Right lobe of liver (tissue), 6 donors: ENCODE measurements around the gene CYP4F22. TPM values are rescaled to one million over a fixed set of nuclear protein-coding genes. Genes with fewer than 3 reads are reported as not detected.

Source experiments
- ATAC-seq, 4 donors: fragments of 200-7000 bp; cut with Tn5 transposase; one replicate each; pipeline ENCODE4 v1.9.1; 2020; ENCODE audit warnings: mild to moderate bottlenecking in 4 of 4, moderate library complexity in 4 of 4
- DNase-seq, 3 donors: peaks; one replicate each; pipeline ENCODE4 v3.0.0-alpha.2; 2020
- H3K27ac ChIP-seq, 3 donors: fragments of 200-600 bp; one replicate each; pipeline ENCODE4 v1.8.0; 2022
- H3K27me3 ChIP-seq, 2 donors: fragments of 200-600 bp; one replicate each; pipeline ENCODE4 v1.8.0; 2022
- H3K36me3 ChIP-seq, 4 donors: fragments of 200-600 bp; sonication (generic) in 1 of 4; one replicate each; pipeline versions ENCODE4 v1.5.1 to v1.8.0; 2017 to 2022; ENCODE audit warnings: control low read depth in 1 of 4
- H3K4me1 ChIP-seq, 4 donors: fragments of 200-600 bp; sonication (generic) in 1 of 4; one replicate each; pipeline versions ENCODE4 v1.5.1 to v1.8.0; 2017 to 2022; ENCODE audit warnings: control low read depth in 1 of 4
- H3K4me3 ChIP-seq, 3 donors: fragments of 200-600 bp; one replicate each; pipeline ENCODE4 v1.8.0; 2022
- H3K9me3 ChIP-seq, 4 donors: fragments of 200-600 bp; sonication (generic) in 1 of 4; one replicate each; pipeline versions ENCODE4 v1.5.1 to v1.8.0; 2017 to 2022; ENCODE audit warnings: control low read depth in 1 of 4
- CTCF ChIP-seq, 4 donors: fragments of 200-600 bp in 3 of 4; fragments of 450-650 bp in 1 of 4; IDR thresholded peaks; one replicate each; pipeline versions ENCODE4 v1.5.1 to v1.8.0; 2016 to 2022; ENCODE audit warnings: antibody characterized with exemption in 4 of 4, mild to moderate bottlenecking in 2 of 4
- POLR2A ChIP-seq: fragments of 450-650 bp; IDR thresholded peaks from one replicate; pipeline ENCODE4 v1.6.1; 2017; ENCODE audit warnings: antibody characterized with exemption, mild to moderate bottlenecking
- WGBS: methylation state at CpG from one replicate; pipeline ENCODE4 v1.1.6; 2018; ENCODE audit warnings: low coverage, low lambda C conversion rate; ENCODE audit not compliant: insufficient coverage; ENCODE audit errors: missing lambda C conversion rate; 5-methylcytosine and 5-hydroxymethylcytosine counted together
- intact Hi-C, 2 donors: fragments of 100-400 bp; cut with DNase I; formaldehyde crosslinking; loops; one replicate each; pipeline versions ENCODE4 v1.11.2 to v1.14.1; 2022
- total RNA-seq, 6 experiments: library from RNA; depleted of rRNA in 2 of 6; stranded (reverse); fragments of >200 nt in 2 of 6; fragmentation: NEBNext Ultra II Directional in 3 of 6; extraction: Animal tissue kit (Norgen Biotek cat#: 25700) in 3 of 6; gene quantifications; one replicate each; pipeline versions ENCODE4 v1.1.0 to v1.2.4, GENCODE V29; 2016 to 2023
- donor health status: DM: no; HTN: yes; CAD: no.
- donor health status: DM: no; HTN: no; CAD: no.
- donor health status: DM: no; HTN: no; CAD: no.
- donor health status: DM: no; HTN: yes; CAD: no.
- donor health status: DM: no; HTN: yes; CAD: no.

Gene CYP4F22
- total RNA-seq, 6 experiments from 2014 or later: 0.95 to 6.0 (median 4.5) TPM

GRCh38 chr19:15466851-15467733 lies 41.2 kb upstream of the CYP4F22 start:
- Histone ChIP-seq H3K36me3 (no peaks in the 10 kb centered on the region), H3K4me3 (no peak overlapping the region), H3K27ac (no peak overlapping the region), H3K9me3 (no peaks in the 10 kb centered on the region), H3K27me3 (no peaks in the 10 kb centered on the region), H3K4me1 (peaks cover 0 to 29% (median 15%) of the 10 kb centered on the region in 4 donors)
- ATAC-seq (peak in 2 of 4 donors; percentile 4 to 53), DNase-seq (no peak)
- TF ChIP-seq POLR2A: no peak
- TF ChIP-seq CTCF (IDR thresholded peaks at IDR 0.05): no peak
- intact Hi-C loops: no loop called here
- 27% methylated on average over 8 of the region's 8 CpGs for WGBS

- no peak overlapping the region for H3K27ac ChIP-seq
- peaks cover 0 to 29% (median 15%) of the 10 kb centered on the region in 4 donors for H3K4me1 ChIP-seq
- H3K4me3 ChIP-seq: no peak overlapping the region
- ATAC-seq (no peak), DNase-seq (no peak)
- H3K27me3 ChIP-seq: no peaks in the 10 kb centered on the region
- TF ChIP-seq CTCF (IDR thresholded peaks at IDR 0.05) (no peak), POLR2A (no peak)
- no peaks in the 10 kb centered on the region for H3K9me3 ChIP-seq
- 77% methylated on average over 4 of the region's 6 CpGs for WGBS
- intact Hi-C loops: no loop called here
- no peaks in the 10 kb centered on the region for H3K36me3 ChIP-seq
Observed at GRCh38 chr19:15467734-15468214, 40.6 kb upstream of the CYP4F22 start.

GRCh38 chr19:15468675-15469512 lies 39.4 kb upstream of the CYP4F22 start:
- H3K4me3 ChIP-seq: no peak overlapping the region
- DNase-seq: peak; percentile 54 to 83 (median 81)
- no peak for TF ChIP-seq CTCF (IDR thresholded peaks at IDR 0.05)
- TF ChIP-seq POLR2A: no peak
- 33% methylated on average over 7 of the region's 12 CpGs for WGBS
- H3K9me3 ChIP-seq: no peaks in the 10 kb centered on the region
- intact Hi-C loops: no loop called here
- no peaks in the 10 kb centered on the region for H3K36me3 ChIP-seq
- peak; percentile 76 to 87 (median 84) for ATAC-seq
- H3K4me1 ChIP-seq: peaks cover 0 to 29% (median 15%) of the 10 kb centered on the region in 4 donors
- H3K27ac ChIP-seq: peak overlapping the region in 1 of 3 donors; percentile 37
- H3K27me3 ChIP-seq: no peaks in the 10 kb centered on the region

DNA sequence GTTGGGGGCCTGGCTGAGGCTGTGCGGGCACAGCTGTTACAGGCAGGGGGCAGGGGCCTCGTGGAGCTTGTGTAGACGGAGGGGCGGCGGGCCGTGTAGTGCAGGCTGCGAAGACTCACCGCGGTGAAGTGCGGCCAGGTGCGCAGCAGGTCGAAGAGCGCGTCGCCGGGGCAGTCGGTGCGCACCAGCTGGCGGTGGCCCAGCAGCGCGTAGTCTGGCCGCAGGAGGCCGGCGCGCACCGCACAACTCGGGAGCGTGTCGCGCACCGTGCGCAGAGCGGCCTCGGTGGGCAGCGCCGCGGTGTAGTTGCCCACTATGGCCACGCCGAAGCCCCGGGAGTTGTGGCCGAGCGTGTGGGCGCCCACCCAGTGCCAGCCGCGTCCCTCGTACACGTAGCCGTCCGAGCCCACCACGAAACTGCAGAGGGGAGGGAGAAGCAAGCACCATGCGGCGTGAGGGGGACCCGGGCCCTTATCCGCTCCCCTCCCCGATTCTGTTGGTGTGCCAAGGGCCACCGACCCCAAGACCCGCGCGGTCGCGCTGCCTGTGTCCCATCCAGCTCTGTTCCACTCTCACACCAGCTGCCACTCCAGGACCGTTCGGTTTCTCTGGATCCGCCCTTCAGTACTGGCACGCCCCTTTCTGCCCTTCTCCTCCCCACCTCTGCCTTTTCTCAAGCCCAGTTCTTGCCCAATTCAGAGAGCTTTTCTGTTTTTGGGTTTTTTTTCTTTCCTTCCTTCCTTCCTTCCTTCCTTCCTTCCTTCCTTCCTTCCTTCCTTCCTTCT lies 38.6 kb upstream of the CYP4F22 start:
- intact Hi-C loops: no loop called here
- H3K27me3 ChIP-seq: no peaks in the 10 kb centered on the region
- H3K4me1 ChIP-seq: peaks cover 0 to 29% (median 15%) of the 10 kb centered on the region in 4 donors
- no peaks in the 10 kb centered on the region for H3K9me3 ChIP-seq
- H3K4me3 ChIP-seq: no peak overlapping the region
- peak overlapping the region in 1 of 3 donors; percentile 37 for H3K27ac ChIP-seq
- ATAC-seq (peak; percentile 9 to 39 (median 25)), DNase-seq (no peak)
- no peak for TF ChIP-seq CTCF (IDR thresholded peaks at IDR 0.05)
- TF ChIP-seq POLR2A: no peak
- no peaks in the 10 kb centered on the region for H3K36me3 ChIP-seq
- 44% methylated on average over 11 of the region's 65 CpGs for WGBS
